OCI-LY7 (cell line): ENCODE results near the gene INPP4A.

Experiments used
- EZH2phosphoT487 ChIP-seq: fragments of 200-600 bp; sonication (generic); IDR thresholded peaks from 2 replicates; pipeline ENCODE4 v1.6.1; 2018; ENCODE audit warnings: low read depth, borderline replicate concordance, mild to moderate bottlenecking, mixed run types, antibody characterized with exemption, low read length, moderate library complexity, mixed read lengths
- TF ChIP-seq, protein P1 (sequence below): fragments of 200-600 bp; sonication (generic); conservative IDR thresholded peaks from 2 replicates; pipeline ENCODE4 v1.5.1; 2014; ENCODE audit warnings: mild to moderate bottlenecking, antibody characterized with exemption, low read length, moderate library complexity, mixed read lengths

- TF ChIP-seq, protein P1, sequence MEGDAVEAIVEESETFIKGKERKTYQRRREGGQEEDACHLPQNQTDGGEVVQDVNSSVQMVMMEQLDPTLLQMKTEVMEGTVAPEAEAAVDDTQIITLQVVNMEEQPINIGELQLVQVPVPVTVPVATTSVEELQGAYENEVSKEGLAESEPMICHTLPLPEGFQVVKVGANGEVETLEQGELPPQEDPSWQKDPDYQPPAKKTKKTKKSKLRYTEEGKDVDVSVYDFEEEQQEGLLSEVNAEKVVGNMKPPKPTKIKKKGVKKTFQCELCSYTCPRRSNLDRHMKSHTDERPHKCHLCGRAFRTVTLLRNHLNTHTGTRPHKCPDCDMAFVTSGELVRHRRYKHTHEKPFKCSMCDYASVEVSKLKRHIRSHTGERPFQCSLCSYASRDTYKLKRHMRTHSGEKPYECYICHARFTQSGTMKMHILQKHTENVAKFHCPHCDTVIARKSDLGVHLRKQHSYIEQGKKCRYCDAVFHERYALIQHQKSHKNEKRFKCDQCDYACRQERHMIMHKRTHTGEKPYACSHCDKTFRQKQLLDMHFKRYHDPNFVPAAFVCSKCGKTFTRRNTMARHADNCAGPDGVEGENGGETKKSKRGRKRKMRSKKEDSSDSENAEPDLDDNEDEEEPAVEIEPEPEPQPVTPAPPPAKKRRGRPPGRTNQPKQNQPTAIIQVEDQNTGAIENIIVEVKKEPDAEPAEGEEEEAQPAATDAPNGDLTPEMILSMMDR = no peak
- TF ChIP-seq EZH2phosphoT487 = no peak
Measured at GRCh38 chr2:98585386-98585785, 140.7 kb downstream of the INPP4A start.
